BLaER1 treated with 17β-estradiol and CSF1 and Interleukin-3, amounts not matched to agents 10 nM and 100 nM (cell line): Measurements from ENCODE around the gene SELENBP1.
A peak's percentile ranks its signal among the peaks of the same experiment; 100 is the strongest.
"Not testable (repeated sequence)": the region's sequence is repeated elsewhere in the genome, so short reads cannot be mapped to it uniquely, and the experiment has no call there.

Experiments used
- H3K27ac ChIP-seq, 11 experiments: shearing (Covaris generic); formaldehyde crosslinking; 2 replicates each; pipeline ENCODE4 v1.8.1; 2022
- H3K27me3 ChIP-seq, 11 experiments: shearing (Covaris generic); formaldehyde crosslinking; 2 replicates each; pipeline ENCODE4 v1.8.1; 2022
- H3K36me3 ChIP-seq, 11 experiments: shearing (Covaris generic); formaldehyde crosslinking; 2 replicates each; pipeline ENCODE4 v1.8.1; 2022
- H3K4me1 ChIP-seq, 10 experiments: shearing (Covaris generic); formaldehyde crosslinking; 2 replicates each; pipeline ENCODE4 v1.8.1; 2022
- H3K4me2 ChIP-seq, 11 experiments: shearing (Covaris generic); formaldehyde crosslinking; 2 replicates each; pipeline ENCODE4 v1.8.1; 2022
- H3K4me3 ChIP-seq, 10 experiments: shearing (Covaris generic); formaldehyde crosslinking; 2 replicates each; pipeline ENCODE4 v1.8.1; 2022
- H3K9ac ChIP-seq, 11 experiments: shearing (Covaris generic); formaldehyde crosslinking; 2 replicates each; pipeline ENCODE4 v1.8.1; 2022
- H3K9me3 ChIP-seq, 11 experiments: shearing (Covaris generic); formaldehyde crosslinking; replicated peaks in 1 of 11; 2 replicates each; pipeline ENCODE4 v1.8.1; 2022
- H4K20me1 ChIP-seq, 11 experiments: shearing (Covaris generic); formaldehyde crosslinking; 2 replicates each; pipeline ENCODE4 v1.8.1; 2022
- Cebpa-rat ChIP-seq, 11 experiments: shearing (Covaris generic); IDR thresholded peaks; 2 replicates each; pipeline ENCODE4 v1.8.1; 2022

Gene SELENBP1

DNA sequence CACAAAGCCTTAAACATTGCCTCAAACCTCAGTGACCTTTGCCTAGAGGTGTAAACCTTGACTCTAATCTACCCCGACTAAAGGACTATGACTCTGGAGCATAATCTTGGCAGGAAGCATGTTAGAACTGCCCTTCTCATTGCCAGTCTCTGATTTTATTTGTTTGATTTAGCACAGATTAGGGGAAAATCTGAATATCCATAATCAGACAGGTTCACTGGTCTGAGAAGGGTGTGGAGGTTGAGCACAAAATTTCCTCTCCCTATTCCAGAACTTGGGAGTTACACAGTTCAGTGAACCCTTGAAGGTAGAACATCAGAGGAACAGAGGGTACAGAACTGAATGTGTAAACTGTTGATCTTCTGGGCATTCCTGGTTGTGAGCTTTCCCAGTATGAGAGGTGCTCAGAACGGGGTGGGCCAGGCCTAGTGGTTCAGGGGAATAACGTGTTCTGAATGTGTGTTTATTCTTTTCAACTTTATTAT, 18.6 kb upstream of the SELENBP1 start:
- H3K9me3 ChIP-seq: peaks cover 0 to 7% (median 4%) of the 10 kb centered on the region in 11 experiments; a peak in 7 of 22 replicates
- no peaks in the 10 kb centered on the region for H4K20me1 ChIP-seq
- TF ChIP-seq Cebpa-rat (IDR thresholded peaks at IDR 0.05): no peak
- no peak overlapping the region for H3K27ac ChIP-seq
- no peak overlapping the region for H3K9ac ChIP-seq
- H3K4me3 ChIP-seq: no peak overlapping the region
- H3K4me2 ChIP-seq: no peak overlapping the region
- no peaks in the 10 kb centered on the region for H3K27me3 ChIP-seq
- no peaks in the 10 kb centered on the region for H3K36me3 ChIP-seq
- H3K4me1 ChIP-seq: no peaks in the 10 kb centered on the region

DNA sequence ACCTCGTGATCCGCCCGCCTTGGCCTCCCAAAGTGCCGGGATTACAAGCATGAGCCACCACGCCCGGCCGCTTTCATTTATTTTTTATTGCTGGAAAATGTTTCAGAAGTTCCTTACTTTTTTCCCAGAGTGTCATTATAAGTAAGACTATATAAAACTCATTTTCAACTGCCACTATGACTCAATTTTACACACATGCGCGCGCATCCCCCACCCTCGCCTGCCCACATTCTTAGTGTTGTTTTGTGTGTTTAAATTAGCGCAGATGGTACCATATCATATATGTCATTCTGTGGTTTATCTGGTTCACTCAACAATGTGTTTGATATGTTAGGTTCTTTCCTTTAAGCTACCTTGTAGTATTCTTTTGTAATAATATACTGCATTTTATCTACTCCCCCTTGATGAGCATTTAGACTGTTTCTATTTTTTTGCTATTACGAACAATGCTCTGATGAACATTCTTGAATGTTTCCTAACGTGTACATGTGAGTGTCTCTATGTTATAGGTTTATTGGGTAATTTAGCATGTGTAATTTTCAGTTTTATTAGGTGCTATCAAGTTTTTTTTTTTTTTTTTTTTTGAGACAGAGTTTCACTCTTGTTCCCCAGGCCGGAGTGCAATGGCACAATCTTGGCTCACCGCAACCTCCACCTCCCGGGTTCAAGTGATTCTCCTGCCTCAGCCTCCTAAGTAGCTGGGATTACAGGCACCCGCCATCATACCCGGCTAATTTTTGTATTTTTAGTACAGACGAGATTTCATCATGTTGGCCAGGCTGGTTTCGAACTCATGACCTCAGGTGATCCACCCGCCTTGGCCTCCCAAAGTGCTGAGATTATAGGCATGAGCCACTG, 17.9 kb upstream of the SELENBP1 start:
- H3K4me1 ChIP-seq, H3K27ac ChIP-seq: not testable (repeated sequence)

DNA sequence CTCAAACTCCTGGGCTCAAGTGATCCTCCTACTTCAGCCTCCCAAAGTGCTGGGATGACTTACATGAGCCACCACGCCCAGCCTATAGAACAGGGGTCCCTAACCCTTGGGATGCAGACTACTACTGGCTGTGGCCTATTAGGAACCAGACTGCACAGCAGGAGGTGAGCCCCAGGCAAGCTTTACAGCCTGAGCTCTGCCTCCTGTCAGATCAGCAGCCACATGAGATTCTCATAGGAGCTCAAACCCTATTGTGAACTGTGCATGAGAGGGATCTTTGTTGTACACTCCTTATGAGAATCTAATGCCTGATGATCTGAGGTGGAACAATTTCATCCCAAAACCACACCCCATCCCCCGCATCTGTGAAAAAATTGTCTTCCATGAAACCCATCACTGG, 13.5 kb upstream of the SELENBP1 start:
- Histone ChIP-seq H3K4me3 (no peak overlapping the region), H3K27ac (no peak overlapping the region), H3K4me1 (no peaks in the 10 kb centered on the region), H3K9ac (no peak overlapping the region), H3K4me2 (no peak overlapping the region), H3K27me3 (no peaks in the 10 kb centered on the region), H3K36me3 (no peaks in the 10 kb centered on the region), H4K20me1 (no peaks in the 10 kb centered on the region), H3K9me3 (no peaks in the 10 kb centered on the region)
- no peak for TF ChIP-seq Cebpa-rat (IDR thresholded peaks at IDR 0.05)

More for the DNA sequence above, 17.9 kb upstream of the SELENBP1 start:
- not testable (repeated sequence) for H3K4me2 ChIP-seq, H4K20me1 ChIP-seq, H3K9me3 ChIP-seq, H3K4me3 ChIP-seq, H3K36me3 ChIP-seq, H3K27me3 ChIP-seq, H3K9ac ChIP-seq

DNA sequence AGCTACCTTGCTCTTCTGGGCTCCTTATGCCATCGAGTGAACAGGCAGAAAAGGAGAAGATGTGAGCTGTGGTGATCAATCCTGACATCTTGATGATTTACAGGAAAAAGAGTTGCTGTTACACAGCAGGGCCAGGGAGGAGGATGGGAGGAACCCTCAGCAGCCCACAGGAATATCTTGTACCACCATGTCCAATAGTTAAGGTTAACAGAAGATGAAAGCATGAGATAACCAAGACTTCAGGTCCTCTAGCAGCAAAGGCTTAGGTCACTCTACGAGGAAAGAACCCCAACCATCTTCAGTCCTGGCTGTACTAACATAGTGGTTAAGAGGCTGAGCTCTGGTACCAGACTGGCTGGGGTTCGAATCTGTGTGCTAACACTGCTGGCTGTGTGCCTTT, 12.1 kb upstream of the SELENBP1 start:
- H3K27me3 ChIP-seq: no peaks in the 10 kb centered on the region
- H3K4me3 ChIP-seq: no peak overlapping the region
- no peak overlapping the region for H3K4me2 ChIP-seq
- no peak overlapping the region for H3K9ac ChIP-seq
- no peaks in the 10 kb centered on the region for H4K20me1 ChIP-seq
- no peak for TF ChIP-seq Cebpa-rat (IDR thresholded peaks at IDR 0.05)
- no peaks in the 10 kb centered on the region for H3K9me3 ChIP-seq
- H3K27ac ChIP-seq: no peak overlapping the region
- H3K4me1 ChIP-seq: no peaks in the 10 kb centered on the region
- no peaks in the 10 kb centered on the region for H3K36me3 ChIP-seq

DNA sequence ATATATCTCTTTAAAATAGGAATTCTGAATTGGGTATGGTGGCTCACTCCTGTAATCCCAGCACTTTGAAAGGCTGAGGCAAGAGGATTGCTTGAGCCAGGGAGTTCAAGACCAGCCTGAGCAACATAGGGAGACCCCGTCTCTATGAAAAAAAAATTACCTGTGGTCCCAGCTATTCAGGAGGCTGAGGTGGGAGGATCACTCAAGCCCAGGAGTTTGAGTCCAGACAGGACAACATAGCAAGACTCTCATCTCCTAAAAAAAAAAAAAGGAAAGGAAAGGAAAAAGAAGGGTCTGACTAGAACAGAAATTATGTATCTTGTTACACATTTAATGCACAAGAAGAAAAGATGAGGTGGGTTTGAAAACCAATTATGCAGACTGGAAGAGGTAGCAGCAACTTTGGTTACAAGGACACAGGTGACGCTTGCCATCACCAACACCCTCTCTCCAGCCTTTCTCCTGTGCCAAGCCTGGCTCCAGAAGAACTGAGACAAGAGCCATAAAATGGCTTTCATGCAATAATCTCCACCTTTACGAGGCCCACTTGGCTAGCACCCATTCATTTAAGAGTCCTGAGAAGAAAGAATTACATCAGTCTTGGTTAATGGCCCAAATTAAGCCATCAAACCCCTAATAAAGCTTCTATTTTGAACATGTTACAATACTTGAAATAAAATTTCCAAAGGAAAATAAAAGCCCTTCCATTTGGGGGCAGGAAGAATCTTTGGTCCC, 4.8 kb upstream of the SELENBP1 start:
- H3K4me3 ChIP-seq: no peak overlapping the region
- no peaks in the 10 kb centered on the region for H3K36me3 ChIP-seq
- no peaks in the 10 kb centered on the region for H4K20me1 ChIP-seq
- no peaks in the 10 kb centered on the region for H3K27me3 ChIP-seq
- H3K27ac ChIP-seq: no peak overlapping the region
- H3K9me3 ChIP-seq: no peaks in the 10 kb centered on the region
- H3K9ac ChIP-seq: no peak overlapping the region
- peaks cover 0 to 17% (median 7%) of the 10 kb centered on the region in 10 experiments; a peak in 13 of 20 replicates for H3K4me1 ChIP-seq
- TF ChIP-seq Cebpa-rat (IDR thresholded peaks at IDR 0.05): no peak
- no peak overlapping the region for H3K4me2 ChIP-seq

DNA sequence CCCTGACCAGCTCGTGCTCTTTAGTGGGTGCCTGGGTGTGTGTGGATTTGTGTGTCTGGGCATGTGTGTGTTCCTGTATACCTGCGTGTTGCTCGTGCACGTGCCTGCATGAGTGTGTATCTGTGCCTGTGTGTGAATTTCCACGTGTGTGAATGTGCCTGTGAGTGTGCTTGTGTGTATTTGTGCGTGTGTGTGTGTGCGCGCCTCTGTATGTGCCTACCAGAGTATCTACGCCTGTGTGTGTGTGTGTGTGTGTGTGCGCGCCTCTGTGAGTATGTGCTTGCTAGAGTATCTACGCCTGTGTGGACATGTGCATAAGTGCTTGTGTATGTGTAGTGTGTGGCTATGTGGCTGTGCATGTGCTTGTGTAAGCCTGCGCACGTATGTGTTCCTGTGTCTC, 691 bp upstream of the SELENBP1 start:
- no peaks in the 10 kb centered on the region for H4K20me1 ChIP-seq

DNA sequence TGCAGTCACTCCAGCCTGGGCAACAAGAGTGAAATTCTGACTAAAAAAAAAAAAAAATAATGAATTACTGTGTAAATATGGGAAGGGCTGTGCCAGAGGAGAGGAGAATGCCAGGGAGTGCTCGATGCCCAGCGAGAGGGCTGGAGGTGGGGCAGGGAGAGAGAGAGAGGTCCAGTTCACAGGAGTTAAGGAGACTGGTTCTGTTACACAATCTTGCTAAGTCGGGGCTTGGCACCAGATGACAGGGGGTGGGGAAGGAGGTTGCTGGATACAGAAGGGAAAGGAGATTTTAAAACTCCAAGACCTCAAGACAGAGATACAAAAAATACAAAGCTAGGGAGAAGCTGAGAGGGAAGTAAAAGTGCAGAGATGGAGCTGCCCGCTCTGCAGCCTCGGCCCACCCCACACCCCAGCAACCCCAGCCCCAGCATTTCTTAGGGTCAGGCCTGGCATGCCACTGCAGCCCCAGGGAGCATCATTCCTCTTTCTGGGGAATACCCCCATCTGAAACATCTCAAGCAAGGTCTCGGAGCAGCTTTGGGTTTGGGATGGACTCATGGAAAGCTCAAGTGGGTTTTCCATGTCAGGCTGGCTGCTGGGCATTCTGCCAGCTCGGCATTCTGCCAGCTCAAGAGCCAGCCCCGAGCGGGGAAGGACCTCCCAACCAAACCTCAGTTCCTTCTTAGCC, 991 bp downstream of the SELENBP1 start:
- Histone ChIP-seq H4K20me1 (no peaks in the 10 kb centered on the region), H3K4me2 (peak overlapping the region in 7 of 11 experiments; percentile 76 to 95 (median 84); a peak in 13 of 22 replicates), H3K27me3 (no peaks in the 10 kb centered on the region), H3K4me3 (no peak overlapping the region), H3K27ac (peak overlapping the region in 6 of 11 experiments; percentile 78 to 86 (median 86); a peak in 10 of 22 replicates), H3K9me3 (no peaks in the 10 kb centered on the region), H3K36me3 (no peaks in the 10 kb centered on the region), H3K4me1 (peaks cover 18 to 73% (median 44%) of the 10 kb centered on the region in 10 experiments), H3K9ac (peak overlapping the region in 4 of 11 experiments; percentile 18 to 48 (median 36); a peak in 4 of 22 replicates)
- no peak for TF ChIP-seq Cebpa-rat (IDR thresholded peaks at IDR 0.05)

More for the DNA sequence above, 691 bp upstream of the SELENBP1 start:
- Histone ChIP-seq H3K36me3 (no peaks in the 10 kb centered on the region), H3K4me1 (peaks cover 18 to 58% (median 43%) of the 10 kb centered on the region in 10 experiments), H3K9me3 (no peaks in the 10 kb centered on the region), H3K27ac (no peak overlapping the region), H3K27me3 (no peaks in the 10 kb centered on the region), H3K4me3 (no peak overlapping the region), H3K4me2 (peak overlapping the region in 5 of 11 experiments; percentile 12 to 49 (median 35); a peak in 2 of 22 replicates), H3K9ac (no peak overlapping the region)
- no peak for TF ChIP-seq Cebpa-rat (IDR thresholded peaks at IDR 0.05)

DNA sequence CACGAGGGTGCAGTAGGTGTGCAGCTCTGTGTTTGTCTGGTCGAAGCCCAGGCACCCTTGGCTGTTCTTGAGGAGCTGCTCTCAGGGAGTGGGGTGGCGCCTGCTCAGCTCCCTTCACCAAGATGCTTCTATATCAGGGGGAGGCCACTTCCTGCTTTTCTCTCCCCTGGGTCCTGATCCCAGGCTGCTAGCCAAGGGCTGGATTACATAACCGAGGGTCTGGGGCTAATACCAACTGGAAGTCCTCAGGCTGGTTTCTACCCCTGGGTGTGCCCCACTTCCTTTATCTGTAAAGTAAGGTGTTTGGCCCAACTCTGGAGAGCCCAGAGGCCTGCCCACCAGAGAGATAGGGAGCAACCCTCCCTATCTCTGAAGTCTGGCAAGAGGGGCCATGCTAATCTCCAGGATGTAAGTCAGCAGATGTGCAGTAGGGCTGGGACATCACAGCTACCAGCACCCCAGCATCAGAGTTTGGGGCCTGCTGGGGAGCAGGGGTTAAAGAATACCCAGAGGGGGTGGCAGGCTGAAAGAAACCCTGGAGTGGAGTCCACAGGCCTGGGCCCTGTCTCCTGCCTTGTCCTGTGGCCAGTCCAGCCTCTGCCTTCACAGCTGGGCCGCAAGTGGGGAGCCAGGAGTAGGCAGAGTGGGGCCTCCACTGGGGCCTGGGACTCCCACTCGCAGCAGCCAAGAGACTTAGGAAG, 2.1 kb downstream of the SELENBP1 start:
- peak overlapping the region in 10 of 11 experiments; percentile 0 to 72 (median 58); a peak in 18 of 22 replicates for H3K9ac ChIP-seq
- no peaks in the 10 kb centered on the region for H3K27me3 ChIP-seq
- H3K36me3 ChIP-seq: no peaks in the 10 kb centered on the region
- H3K27ac ChIP-seq: peak overlapping the region in 10 of 11 experiments; percentile 52 to 86 (median 80); a peak in 19 of 22 replicates
- no peaks in the 10 kb centered on the region for H4K20me1 ChIP-seq
- no peaks in the 10 kb centered on the region for H3K9me3 ChIP-seq
- H3K4me1 ChIP-seq: peaks cover 18 to 78% (median 44%) of the 10 kb centered on the region in 10 experiments
- peak overlapping the region; percentile 69 to 95 (median 84) for H3K4me2 ChIP-seq
- H3K4me3 ChIP-seq: peak overlapping the region in 3 of 10 experiments; percentile 14 to 23 (median 16); a peak in 3 of 20 replicates
- TF ChIP-seq Cebpa-rat (IDR thresholded peaks at IDR 0.05): 0 out of 22 replicates have a peak, but pooled peaks of 2 of the 11 experiments have one; percentile 13 to 46
